HG02610 (cell line): Measurements from ENCODE around the gene UBE2K.
A peak's percentile ranks its signal among the peaks of the same experiment; 100 is the strongest.
"Not testable (repeated sequence)": the region's sequence is repeated elsewhere in the genome, so short reads cannot be mapped to it uniquely, and the experiment has no call there.

ENCODE experiments used
- ATAC-seq: cut with Tn5 transposase; IDR thresholded peaks from one replicate; pipeline ENCODE4 v1.9.1; 2021; ENCODE audit warnings: mild to moderate bottlenecking, moderate library complexity; ENCODE audit not compliant: unreplicated experiment

UBE2K gene

DNA sequence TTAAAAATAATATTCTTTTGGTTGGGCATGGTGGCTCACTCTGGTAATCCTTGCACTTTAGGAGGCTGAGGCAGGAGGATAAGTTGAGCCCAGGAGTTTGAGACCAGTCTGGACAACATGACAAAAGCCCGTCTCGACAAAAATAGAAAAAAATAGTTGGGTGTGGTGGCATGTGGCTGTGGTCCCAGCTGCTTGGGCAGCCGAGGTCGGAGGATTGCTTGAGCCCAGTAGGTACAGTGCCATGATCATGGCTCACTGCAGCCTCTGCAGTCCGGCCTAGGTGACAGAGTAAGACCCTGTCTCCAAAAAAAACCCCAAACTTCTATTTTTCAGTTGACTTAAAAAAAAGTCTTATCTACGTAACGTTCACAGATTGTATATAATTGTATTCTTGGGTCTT is 23.9 kb downstream of the UBE2K start:
- no peak for ATAC-seq

DNA sequence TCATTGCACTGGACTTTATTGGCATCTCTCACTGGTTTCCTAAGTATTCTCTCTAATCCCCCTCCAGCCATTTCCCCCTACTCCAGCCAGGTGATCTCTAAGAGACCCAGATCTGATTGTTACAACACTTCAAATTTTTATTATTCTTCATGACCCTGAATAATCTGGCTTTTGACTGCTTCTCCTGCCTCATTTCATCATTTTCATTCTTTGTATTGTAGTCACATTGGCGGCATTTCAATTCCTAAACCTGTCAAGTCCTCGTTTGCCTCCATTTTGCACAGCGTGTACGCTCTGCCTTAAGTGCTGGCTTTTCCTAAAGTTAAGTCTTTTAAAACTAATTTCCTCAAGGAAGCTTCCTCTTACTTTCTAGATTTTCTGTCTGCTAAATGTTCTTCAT is 31.6 kb downstream of the UBE2K start:
- no peak for ATAC-seq

DNA sequence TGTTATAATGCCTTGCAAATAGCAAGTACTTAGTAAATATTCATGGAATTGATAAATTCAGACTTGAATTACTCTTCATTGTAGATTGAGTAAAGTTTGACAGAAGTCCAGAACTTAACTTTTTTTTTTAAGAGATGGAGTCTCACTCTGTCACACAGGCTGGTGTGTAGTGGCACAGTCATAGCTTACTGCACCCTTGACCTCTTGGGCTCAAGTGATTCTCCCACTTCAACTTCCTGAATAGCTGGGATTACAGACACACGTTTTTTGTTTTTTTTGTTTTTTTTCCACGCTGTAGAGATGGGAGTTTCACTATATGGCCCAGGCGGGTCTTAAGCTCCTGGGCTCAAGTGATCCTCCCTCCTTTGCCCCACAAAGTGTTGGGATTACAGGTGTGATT is 32.1 kb downstream of the UBE2K start:
- no peak for ATAC-seq

DNA sequence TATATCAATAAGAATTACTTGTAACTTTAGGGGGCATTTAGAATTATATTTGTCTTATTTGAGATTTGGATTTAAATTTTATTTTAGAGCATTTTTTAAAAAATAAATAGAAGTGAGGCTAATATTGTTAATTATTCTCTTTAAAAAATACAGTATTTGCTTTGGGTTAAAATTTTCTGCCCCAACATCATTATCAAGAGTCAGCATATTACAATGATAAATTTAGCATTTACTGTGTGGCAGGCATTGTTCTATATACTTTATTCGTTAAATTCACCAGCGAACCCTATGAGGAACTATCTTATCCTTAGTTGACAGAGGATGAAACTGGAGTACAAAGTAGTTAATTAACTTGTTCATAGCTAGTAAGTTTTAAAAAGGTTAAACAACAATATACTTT is 34.0 kb downstream of the UBE2K start:
- ATAC-seq: no peak

DNA sequence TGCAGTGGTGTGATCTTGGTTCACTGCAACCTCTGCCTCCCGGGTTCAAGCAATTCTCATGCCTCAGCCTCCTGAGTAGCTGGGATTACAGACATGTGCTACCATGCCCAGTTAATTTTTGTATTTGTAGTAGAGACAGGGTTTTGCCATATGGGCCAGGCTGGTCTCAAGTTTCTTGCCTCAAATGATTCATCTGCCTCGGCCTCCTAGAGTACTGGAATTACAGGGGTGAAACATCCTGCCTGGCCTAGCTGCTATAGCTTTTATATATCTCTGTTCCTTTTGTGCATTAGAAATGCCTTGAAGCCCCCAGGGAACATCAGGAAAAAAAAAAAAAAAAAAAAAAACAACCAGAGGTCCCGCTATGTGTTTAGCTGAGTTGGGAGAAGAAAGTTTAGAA is 34.8 kb downstream of the UBE2K start:
- ATAC-seq: no peak

DNA sequence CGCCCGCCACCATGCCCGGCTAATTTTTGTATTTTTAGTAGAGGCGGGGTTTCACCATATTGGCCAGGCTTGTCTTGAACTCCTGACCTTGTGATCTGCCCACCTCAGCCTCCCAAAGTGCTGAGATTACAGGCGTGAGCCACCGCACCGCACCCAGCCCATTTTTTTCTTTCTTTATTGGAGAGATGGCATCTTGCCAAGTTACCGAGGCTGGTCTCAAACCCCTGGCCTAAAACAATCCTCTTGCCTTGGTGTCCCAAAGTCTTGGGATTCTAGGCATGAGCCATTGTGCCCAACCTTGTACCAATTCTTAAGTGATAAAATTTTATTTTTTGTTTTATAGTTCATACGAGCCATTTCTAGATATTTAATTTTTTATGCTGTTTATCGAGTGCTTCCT is 41.7 kb downstream of the UBE2K start:
- not testable (repeated sequence) for ATAC-seq

DNA sequence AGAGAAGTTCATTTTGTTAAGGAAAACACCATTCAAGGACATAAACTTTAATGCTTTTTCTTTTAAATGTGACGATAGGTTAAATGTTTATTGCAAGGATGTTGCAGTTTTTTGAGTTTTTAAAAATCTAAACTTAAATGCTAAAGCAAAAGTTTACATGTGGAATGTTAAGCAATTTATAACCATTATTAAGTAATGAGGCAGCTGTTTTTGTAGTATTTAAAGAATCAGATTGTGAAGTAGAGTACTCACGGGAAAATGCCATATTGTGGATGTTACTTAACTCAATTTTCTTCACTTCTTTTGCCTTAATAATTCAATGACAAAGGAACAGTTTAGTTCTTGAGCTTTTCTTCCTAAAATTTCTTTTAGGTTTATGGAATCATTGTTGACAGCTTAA is 43.5 kb downstream of the UBE2K start:
- ATAC-seq: no peak

DNA sequence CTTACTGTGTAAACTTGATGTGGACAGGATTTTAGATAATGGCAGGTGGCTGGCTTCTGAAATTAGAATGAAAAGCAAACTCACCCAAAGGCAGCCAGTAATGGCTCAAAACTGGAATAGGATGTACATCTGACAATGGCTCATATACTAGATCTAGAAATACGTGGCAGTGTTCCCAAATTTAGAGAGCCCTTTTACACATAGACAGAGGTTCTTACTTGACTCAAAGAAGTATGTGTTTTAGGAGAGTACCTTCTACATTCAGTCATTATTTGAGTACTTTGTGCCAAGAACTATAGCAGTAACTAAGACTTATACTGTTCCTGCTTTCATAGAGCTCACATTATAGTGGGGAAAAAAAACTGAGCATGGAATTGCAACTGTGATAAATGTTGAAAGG is 48.0 kb downstream of the UBE2K start:
- peak; percentile 56 for ATAC-seq

DNA sequence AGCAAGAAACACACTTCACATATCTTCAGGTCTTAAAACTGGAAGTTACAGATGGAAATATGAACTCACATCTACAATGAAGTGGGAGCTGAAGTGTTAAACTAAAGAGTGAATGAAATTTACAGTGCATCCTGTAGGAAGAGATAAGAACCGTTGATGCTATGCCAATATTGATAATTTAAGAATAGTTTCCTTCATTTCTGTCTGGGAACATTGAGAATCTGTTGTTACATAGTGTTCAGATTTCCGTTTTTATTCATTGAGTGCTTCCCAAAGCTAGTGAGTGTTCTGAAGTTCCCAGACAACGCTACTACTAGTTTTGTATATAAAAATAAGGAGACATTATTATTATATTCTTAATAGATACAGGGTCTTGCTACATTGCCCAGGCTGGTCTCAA is 52.3 kb downstream of the UBE2K start:
- no peak for ATAC-seq

DNA sequence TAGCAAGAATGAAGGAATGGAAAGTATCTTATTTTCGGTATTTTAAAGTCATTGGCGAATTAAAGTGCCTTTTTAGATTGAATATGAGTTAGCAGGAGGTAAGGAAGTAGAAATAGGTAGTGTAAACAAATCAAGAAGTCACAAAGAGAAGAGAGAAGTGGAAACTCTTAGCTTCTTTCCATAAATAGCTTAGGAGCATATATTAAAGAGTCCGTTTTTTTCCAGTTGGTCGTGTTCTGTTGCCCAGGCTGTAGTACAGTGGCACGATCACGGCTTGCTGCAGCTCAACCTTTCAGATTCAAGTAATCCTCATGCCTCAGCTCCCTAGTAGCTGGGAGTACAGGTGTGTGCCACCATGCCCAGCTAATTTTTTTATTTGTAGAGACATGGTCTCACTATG is 56.4 kb downstream of the UBE2K start:
- no peak for ATAC-seq

DNA sequence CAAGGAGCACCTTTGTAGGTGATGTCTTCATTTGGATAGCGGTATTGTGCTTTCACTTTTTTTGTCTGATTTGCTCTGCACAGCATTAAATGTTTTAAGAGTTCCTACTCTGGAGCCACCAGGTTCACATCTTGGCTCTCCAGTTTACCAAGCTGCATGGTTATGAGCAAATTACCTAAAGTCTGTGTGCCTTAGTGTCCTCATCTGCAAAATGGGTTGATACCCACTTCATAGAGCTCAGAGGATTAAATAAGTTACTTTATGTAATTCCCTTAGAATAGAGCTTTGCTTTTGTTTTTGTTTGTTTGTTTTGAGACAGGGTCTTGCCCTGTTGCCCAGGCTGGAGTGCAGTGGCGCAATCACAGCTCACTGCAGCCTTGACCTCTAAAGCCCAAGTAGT is 58.2 kb downstream of the UBE2K start:
- ATAC-seq: no peak

DNA sequence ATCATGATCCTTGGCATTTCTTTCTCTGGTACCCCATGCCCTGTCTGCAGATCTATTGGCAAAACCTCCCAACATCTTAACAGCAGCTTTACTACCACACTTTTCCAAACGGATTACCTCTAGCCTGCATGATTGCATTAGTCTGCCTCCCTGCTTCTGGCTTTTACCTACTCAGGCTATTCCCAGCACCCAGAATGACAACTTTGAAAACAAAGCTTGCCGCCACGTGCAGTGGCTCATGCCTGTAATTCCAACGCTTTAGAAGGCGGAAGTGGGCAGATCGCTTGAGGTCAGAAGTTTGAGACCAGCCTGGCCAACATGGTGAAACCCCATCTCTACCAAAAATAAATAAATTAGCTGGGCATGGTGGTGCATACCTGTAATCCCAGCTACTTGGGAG is 60.2 kb downstream of the UBE2K start:
- ATAC-seq: no peak

DNA sequence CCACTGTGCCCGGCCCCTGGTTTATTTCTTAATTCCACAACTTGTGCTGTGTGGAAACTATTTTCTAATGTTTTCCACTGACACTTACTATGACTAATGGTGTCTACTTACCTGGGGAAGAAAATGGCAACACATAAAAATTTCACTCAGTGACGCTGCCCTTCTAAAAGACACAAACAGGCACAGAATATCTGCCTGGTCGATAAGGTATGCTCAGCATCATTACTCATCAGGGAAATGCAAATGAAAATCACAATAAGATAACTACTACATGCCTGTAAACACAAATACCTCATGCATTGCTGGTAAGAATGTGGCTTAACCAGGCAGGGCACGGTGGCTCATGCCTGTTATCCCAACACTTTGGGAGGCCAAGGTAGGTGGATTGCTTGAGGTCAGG is 61.6 kb downstream of the UBE2K start:
- ATAC-seq: no peak

DNA sequence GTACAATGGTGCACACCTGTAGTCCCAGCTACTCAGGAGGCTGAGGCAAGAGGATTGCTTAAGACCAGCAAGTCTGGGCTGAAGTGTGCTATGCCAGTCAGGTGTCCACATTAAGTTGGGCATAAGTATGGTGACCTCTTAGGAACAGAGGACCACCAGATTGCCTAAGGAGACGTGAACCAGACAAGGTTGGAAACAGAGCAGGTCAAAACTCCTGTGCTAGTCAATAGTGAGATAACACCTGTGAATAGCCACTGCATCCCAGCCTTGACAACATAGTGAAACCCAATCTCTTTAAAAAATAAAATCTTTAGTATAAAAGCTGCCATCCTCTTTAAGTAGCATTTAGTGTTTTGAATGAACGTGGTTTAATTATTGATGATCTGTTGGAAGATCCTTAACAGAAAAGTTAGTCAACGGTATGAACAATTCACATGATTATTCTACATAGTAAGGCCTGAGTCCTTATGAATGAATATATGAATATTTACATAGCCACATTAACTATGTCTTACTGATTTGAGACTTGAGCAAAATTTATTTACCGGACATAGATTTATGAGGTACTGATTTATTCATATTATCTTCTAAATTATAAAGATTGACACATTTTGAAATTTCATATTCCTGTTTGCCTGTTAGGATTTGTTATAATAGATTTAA is 63.2 kb downstream of the UBE2K start:
- ATAC-seq: no peak

DNA sequence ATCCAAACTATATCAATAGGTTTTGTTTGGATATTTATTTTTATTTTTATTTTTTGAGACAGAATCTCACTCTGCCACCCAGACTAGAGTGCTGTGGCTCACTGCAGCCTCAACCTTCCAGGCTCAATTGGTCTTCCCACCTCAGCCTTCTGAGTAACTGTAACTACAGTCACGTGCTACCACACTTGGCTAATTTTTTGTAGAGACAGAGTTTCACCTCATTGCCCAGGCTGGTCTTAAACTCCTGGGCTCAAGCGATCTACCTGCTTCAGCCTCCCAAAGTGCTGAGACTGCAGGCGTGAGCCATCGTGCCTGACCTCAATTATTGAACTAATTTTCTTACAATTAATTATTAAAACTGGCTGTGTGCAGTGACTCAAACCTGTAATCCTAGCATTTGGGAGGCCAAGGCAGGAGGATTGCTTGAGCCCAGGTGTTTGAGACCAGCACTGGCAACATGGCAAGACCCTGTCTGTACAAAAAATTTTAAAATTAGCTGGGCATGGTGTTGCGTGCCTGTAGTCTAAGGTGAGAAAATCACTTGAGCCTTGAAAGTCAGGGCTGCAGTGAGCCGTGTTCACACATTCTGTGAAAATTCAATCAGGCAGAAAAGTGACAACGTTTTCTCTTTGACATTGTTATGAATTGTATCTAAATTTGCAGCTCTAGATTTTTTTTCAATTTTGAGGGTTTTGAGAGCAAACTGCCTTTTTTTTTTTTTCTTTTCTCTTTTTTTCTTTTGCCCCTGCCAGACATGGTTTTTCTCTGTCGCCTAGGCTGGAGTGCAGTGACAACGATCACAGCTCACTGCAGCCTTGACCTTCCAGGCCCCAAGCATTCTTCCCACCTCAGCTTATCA is 66.0 kb downstream of the UBE2K start:
- ATAC-seq: peak; percentile 66

DNA sequence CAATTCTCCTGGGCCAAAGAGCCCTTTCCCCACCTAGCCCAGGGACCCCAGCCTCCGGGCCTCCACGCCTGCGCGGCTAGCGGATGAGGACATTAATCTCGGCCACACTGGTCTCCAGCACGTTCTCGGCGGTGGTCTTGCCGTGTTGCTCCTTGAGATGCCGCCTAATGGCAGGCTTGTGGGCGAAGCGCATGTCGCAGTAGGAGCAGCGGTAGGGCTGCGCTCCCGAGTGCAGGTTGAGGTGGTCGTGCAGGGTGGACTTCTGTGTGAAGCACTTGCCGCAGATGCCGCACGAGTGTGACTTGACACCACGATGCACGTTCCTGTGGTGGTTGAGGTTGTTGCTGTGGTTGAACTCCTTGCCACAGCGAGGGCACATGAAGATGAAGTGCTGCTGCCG is 72.1 kb downstream of the UBE2K start:
- no peak for ATAC-seq

DNA sequence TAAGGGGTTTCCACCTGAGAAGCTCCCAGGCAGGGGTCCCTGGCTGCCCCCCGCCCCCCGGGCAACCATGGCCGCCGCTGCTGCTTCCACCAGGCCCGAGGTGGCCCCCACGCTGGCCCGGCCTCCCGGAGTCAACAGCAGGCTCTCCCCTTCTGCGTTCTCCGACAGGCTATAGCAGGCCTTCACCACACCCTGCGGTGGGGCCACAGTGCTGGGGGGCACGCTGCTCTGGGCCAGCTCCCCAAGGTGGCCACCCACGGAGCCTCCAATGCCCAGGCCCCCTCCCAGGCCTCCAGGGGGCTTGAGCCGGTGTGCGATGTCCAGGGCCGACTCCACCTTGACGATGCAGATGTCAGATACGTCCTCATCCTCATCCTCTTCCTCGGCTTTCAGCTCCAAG is 72.5 kb downstream of the UBE2K start:
- ATAC-seq: no peak

DNA sequence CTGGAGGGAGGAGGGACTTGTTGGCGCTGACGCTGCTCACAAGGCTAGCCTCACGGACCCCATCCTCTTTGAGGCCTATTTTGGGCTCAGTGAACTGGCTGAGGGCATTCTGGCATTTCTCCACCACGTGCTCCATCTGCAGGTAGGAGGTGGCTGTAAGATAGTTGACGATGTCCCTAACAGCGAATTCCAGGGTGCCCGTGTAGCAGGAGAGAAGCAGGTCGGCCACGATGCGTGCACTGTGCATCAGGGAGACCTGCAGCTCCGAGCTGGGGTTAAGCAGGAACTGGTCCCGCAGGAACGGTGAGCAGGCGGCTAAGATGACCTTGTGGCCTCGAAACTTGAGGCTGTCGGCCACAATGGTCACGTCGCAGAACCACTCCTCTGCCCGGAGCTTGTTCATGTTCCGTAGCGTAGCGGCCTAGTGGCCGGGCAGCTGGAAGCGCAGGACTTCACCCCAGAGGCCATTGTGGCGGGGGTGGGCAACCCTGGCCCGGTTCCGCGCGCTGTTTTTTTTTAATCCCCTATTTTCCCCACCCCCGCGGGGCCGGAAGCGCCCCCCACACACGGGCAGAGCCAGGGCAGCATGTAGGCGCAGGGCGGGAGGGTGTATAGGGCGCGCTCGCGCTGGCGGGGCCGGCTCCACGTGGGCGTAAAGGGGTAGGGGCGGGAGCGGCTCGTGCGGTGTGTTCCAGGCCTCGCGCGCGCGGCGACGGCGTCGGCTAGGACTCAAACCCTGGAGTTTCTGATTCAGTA is 73.2 kb downstream of the UBE2K start:
- ATAC-seq: no peak

DNA sequence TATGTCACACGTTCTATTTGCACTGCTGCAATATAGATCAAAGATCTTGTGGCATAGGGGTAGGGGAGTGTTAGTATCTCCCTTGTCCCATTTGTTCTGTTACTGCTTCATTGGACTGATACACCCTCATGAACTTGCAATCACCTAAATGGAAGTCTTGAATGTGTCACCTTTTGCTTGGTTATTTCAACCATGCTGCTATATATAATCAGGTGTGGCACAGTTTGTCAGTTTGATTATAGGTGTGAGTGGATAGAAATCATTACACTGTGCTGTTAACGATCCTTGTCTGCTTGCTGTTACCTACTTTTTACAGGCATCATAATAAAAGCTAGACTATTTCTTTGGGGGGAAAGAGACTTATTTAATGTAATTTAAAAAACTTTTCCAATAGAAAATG is 84.1 kb downstream of the UBE2K start:
- not testable (repeated sequence) for ATAC-seq

DNA sequence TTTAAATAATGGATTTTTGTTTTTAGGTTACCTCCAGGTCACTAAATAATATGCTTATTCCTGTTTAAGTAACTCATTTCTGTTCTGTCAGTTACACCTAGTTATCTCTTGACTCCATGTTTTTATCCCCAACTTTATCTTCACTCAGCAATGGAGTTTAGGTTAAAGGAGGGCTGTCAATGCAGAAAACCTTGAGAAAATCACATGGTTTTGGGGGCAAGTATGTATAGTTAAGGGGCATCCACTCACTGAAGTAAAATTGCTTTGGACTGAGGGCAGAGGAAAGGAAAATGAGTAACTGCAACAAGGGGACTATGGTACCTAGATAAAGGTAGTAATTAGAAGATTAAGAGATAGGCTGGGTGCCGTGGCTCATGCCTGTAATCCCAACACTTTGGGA is 87.1 kb downstream of the UBE2K start:
- no peak for ATAC-seq

DNA sequence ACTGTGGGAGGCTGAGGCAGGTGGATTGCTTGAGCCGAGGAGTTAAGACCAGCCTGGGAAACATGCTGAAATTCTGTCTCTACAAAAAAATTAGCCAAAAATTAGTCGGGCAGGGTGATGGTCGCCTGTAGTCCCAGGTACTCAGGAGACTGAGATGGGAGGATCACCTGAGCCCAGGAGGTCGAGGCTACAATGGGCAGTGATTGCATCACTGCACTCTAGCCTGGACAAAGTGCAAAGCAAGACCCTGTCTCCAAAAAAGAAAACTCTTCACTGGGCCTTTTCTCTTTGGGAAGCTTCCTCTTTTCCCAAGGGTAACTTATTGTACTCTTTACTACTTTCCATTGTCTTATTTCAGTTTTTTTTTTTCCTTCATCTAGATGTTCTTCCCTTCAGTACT is 88.9 kb downstream of the UBE2K start:
- ATAC-seq: no peak

DNA sequence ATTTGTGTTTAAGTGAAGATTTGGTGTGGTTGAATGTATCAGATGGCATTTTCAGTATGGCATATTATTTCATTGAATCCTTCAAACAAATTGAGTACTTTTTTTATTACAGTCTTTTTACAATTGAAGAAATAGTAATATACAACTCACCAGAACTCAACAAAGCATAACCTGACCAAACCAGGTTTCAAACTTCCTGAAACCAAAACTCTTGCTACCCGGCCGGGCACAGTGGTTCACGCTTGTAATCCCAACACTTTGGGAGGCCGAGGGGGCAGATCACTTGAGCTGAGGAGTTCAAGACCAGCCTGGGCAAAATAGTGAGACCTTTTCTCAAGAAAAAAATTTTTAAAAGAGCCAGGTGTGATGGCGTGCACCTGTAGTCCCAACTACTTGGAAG is 94.2 kb downstream of the UBE2K start:
- ATAC-seq: no peak
